Ishikawa (cell line): Measurements from ENCODE around the gene OSBPL1A.
A peak's percentile ranks its signal among the peaks of the same experiment; 100 is the strongest.

ENCODE experiments used
- CEBPB ChIP-seq: IDR thresholded peaks from 2 replicates; pipeline ENCODE4 v1.6.1; 2012
- CREB1 ChIP-seq: IDR thresholded peaks from 2 replicates; pipeline ENCODE4 v1.6.1; 2012; ENCODE audit warnings: low read depth
- EGR1 ChIP-seq: IDR thresholded peaks from 2 replicates; pipeline ENCODE4 v1.6.1; 2012
- EP300 ChIP-seq: IDR thresholded peaks from 2 replicates; pipeline ENCODE4 v1.6.1; 2012; ENCODE audit warnings: borderline replicate concordance
- FOXM1 ChIP-seq: IDR thresholded peaks from 2 replicates; pipeline ENCODE4 v1.6.1; 2012; ENCODE audit warnings: low read depth, borderline replicate concordance
- MAX ChIP-seq: IDR thresholded peaks from 2 replicates; pipeline ENCODE4 v1.6.1; 2012
- RAD21 ChIP-seq: IDR thresholded peaks from 2 replicates; pipeline ENCODE4 v1.6.1; 2012; ENCODE audit warnings: low read depth
- REST ChIP-seq: IDR thresholded peaks from 2 replicates; pipeline ENCODE4 v1.6.1; 2012; ENCODE audit warnings: low read depth, mild to moderate bottlenecking
- TAF1 ChIP-seq: IDR thresholded peaks from 2 replicates; pipeline ENCODE4 v1.6.1; 2012; ENCODE audit warnings: low read depth, mild to moderate bottlenecking
- TCF12 ChIP-seq: IDR thresholded peaks from 2 replicates; pipeline ENCODE4 v1.6.1; 2012; ENCODE audit warnings: low read depth
- TEAD4 ChIP-seq: IDR thresholded peaks from 2 replicates; pipeline ENCODE4 v1.6.1; 2012
- USF1 ChIP-seq: IDR thresholded peaks from 2 replicates; pipeline ENCODE4 v1.6.1; 2012
- YY1 ChIP-seq: IDR thresholded peaks from 2 replicates; pipeline ENCODE4 v1.6.1; 2012; ENCODE audit warnings: low read depth
- ZBTB7A ChIP-seq: IDR thresholded peaks from 2 replicates; pipeline ENCODE4 v1.6.1; 2012; ENCODE audit warnings: low read depth

OSBPL1A gene

GRCh38 chr18:24274837-24275236 lies 122.8 kb downstream of the OSBPL1A start:
- TF ChIP-seq CREB1 = no peak
- TF ChIP-seq EGR1 = no peak
- TF ChIP-seq TEAD4 = no peak
- no peak for TF ChIP-seq YY1
- TF ChIP-seq CEBPB = no peak
- TF ChIP-seq USF1 = no peak
- TF ChIP-seq EP300 = no peak
- no peak for TF ChIP-seq MAX
- TF ChIP-seq REST = no peak
- no peak for TF ChIP-seq TCF12
- no peak for TF ChIP-seq FOXM1
- no peak for TF ChIP-seq ZBTB7A
- TF ChIP-seq TAF1 = no peak
- no peak for TF ChIP-seq RAD21

GRCh38 chr18:24273596-24273995 lies 124.0 kb downstream of the OSBPL1A start:
- no peak for TF ChIP-seq CEBPB
- no peak for TF ChIP-seq EP300
- TF ChIP-seq FOXM1 = no peak
- no peak for TF ChIP-seq REST

GRCh38 chr18:24272229-24272525 lies 125.4 kb downstream of the OSBPL1A start:
- no peak for TF ChIP-seq ZBTB7A

GRCh38 chr18:24271381-24272228 lies 126.0 kb downstream of the OSBPL1A start:
- TF ChIP-seq EP300 = no peak
- no peak; the same call in 1 of the 2 replicates for TF ChIP-seq RAD21
- TF ChIP-seq TAF1 = peak; percentile 26; the same call in 1 of the 2 replicates
- TF ChIP-seq EGR1 = no peak
- no peak for TF ChIP-seq YY1
- TF ChIP-seq MAX = no peak
- TF ChIP-seq USF1 = no peak
- peak; percentile 92 for TF ChIP-seq ZBTB7A

- TF ChIP-seq CEBPB = no peak
- TF ChIP-seq EP300 = no peak
- TF ChIP-seq FOXM1 = no peak
- TF ChIP-seq YY1 = no peak
- no peak for TF ChIP-seq REST
- TF ChIP-seq MAX = no peak
- TF ChIP-seq USF1 = no peak
Observed at GRCh38 chr18:24270937-24271380, 126.7 kb downstream of the OSBPL1A start.
